GM12891 (cell line): ENCODE measurements around the gene IRX5.

Experiments
- PAX5 ChIP-seq: IDR thresholded peaks from 2 replicates; pipeline ENCODE4 v1.6.1; 2011; ENCODE audit warnings: low read length, moderate library complexity, mild to moderate bottlenecking; ENCODE audit not compliant: insufficient read depth, severe bottlenecking
- POLR2A ChIP-seq: IDR thresholded peaks from 2 replicates; pipeline ENCODE4 v1.6.1; 2011; ENCODE audit warnings: low read depth, low read length, control low read depth
- POLR2AphosphoS5 ChIP-seq: IDR thresholded peaks from 2 replicates; pipeline ENCODE4 v1.6.1; 2011; ENCODE audit warnings: low read depth, low read length, control low read depth
- POU2F2 ChIP-seq: IDR thresholded peaks from 2 replicates; pipeline ENCODE4 v1.6.1; 2011; ENCODE audit warnings: low read depth, mild to moderate bottlenecking, control low read depth, low read length, moderate library complexity
- SPI1 ChIP-seq: IDR thresholded peaks from 2 replicates; pipeline ENCODE4 v1.6.1; 2011; ENCODE audit warnings: low read depth, low read length, control low read depth
- TAF1 ChIP-seq: IDR thresholded peaks from 2 replicates; pipeline ENCODE4 v1.6.1; 2011; ENCODE audit warnings: low read depth, low read length, control low read depth

DNA sequence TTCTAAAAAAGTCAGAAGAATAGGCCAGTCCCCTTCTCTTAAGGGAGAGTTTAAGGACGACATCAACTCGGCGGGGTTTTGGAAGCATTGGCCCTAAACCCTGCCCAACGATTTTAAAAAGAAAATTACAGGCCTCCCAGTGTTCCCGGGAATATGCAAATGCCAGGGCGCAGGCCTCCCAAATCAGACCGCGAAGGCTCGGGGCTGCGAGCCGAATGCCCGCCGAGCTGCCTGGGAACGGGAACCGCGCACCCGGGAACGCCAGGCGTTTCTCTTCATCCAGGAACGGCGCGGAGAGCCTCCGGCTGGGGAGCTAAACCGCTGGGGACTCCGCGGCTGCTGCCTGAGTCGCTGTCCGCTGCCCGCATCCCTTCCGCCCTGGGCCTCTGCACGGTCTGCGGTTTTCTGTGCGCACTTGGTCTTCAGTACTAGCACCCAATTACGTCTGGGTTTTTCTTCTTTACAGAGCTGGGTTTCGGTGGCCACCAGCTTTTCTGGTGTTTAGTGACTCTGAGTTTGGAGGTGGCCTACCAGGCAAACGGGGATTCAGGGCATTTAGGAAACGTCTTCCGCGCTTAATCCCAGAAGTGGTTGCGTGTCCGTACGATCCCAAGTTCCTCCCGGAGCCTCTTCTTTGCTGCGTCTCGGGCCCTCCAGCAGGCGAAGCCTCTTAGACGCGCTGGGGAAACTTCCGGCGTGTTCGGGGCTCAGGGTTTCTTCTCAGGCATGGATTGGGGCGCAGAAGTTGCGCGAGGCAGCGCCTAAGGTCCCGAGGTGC is 5.7 kb downstream of the IRX5 start:
- TF ChIP-seq POLR2AphosphoS5: no peak
- TF ChIP-seq TAF1: no peak
- TF ChIP-seq SPI1: no peak
- TF ChIP-seq POLR2A: no peak
- no peak for TF ChIP-seq PAX5
- no peak for TF ChIP-seq POU2F2
